ENCODE data around the gene ATP1B3. TPM values are rescaled to one million over a fixed set of nuclear protein-coding genes. Genes with fewer than 3 reads are reported as not detected.

Gene ATP1B3
- total RNA-seq, 1 experiment from 2014 or later, result 250 TPM

DNA sequence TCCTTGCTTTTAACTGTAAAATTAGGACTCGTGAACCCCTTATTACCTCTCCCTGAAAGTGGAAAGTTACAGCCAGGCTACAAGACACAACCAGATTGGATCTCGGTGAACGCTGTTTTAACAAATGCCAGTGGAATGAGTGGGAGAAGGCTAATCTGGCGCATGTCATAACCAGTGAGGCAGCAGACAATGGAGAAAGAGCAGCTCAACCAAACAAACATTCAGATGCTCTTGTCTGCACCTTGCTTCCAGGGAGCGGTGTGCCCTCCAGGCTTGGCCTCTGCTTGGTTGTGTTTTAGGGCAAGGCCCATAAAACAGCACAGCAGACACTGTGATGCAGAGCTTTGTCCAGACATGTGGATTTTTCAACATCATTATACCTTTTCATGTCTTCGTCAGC is 45.9 kb upstream of the ATP1B3 start:
- Histone ChIP-seq H4K8ac (replicated peaks; ENCODE audit: insufficient read length, low read depth, low read length) (no peak overlapping the region), H4K91ac (ENCODE audit: insufficient read length, low read depth, low read length) (no peak overlapping the region), H3K18ac (ENCODE audit: insufficient read length, low read depth, low read length) (no peak overlapping the region), H3T11ph (ENCODE audit: low read length) (no peak overlapping the region), H2BK120ac (ENCODE audit: low read depth, low read length, poor library complexity, severe bottlenecking) (no peak overlapping the region), H2BK20ac (ENCODE audit: low read depth, low read length, poor library complexity, severe bottlenecking) (no peak overlapping the region), H2AK5ac (ENCODE audit: insufficient read length, low read length) (no peak overlapping the region), H2BK15ac (ENCODE audit: low read depth, low read length) (no peak overlapping the region), H3K23ac (ENCODE audit: insufficient read length, low read depth, low read length) (no peak overlapping the region), H3K9me3 (ENCODE audit: control insufficient read depth, low read depth, low read length) (no peaks in the 10 kb centered on the region), H3K79me2 (ENCODE audit: insufficient read depth, low read length) (no peaks in the 10 kb centered on the region), H3K27me3 (ENCODE audit: insufficient read depth, low read length) (no peaks in the 10 kb centered on the region), H3K79me1 (ENCODE audit: insufficient read depth, low read depth, low read length, poor library complexity, severe bottlenecking) (no peaks in the 10 kb centered on the region), H4K20me1 (ENCODE audit: control insufficient read depth, insufficient read depth, insufficient read length) (no peaks in the 10 kb centered on the region), H3K56ac (ENCODE audit: insufficient read length, low read depth, low read length) (no peak overlapping the region), H3K23me2 (ENCODE audit: insufficient read length, low read depth, low read length, poor library complexity, severe bottlenecking) (no peaks in the 10 kb centered on the region), H2AFZ (ENCODE audit: low read length) (no peak overlapping the region), H3K27ac (ENCODE audit: insufficient read length, low read depth, low read length) (no peak overlapping the region), H4K5ac (ENCODE audit: insufficient read length, low read depth, low read length) (no peak overlapping the region), H3K4me2 (ENCODE audit: insufficient read depth, insufficient read length, low read length) (no peak overlapping the region), H3K4me1 (ENCODE audit: insufficient read depth, low read length) (no peaks in the 10 kb centered on the region), H2BK5ac (ENCODE audit: insufficient read length, low read length) (no peak overlapping the region), H3K9ac (ENCODE audit: extremely low read depth, insufficient read length, low read length) (no peak overlapping the region), H3K14ac (ENCODE audit: insufficient read depth, low read length) (no peak overlapping the region), H2BK12ac (ENCODE audit: insufficient read length, low read depth, low read length) (no peak overlapping the region), H3K4ac (ENCODE audit: low read depth, low read length) (no peak overlapping the region)
- peaks cover 0 to 3% of the 10 kb centered on the region in 2 experiments; a peak in 1 of 5 replicates for H3K9me3 Mint-ChIP-seq
- no peaks in the 10 kb centered on the region; the same call in 1 of the 2 replicates for H3K27me3 Mint-ChIP-seq (ENCODE audit: low read depth)
- no peak overlapping the region for H3K4me3 Mint-ChIP-seq
- DNase-seq, result no peak
- H3K36me3 Mint-ChIP-seq (ENCODE audit: insufficient read depth in 1 of 3, low read depth in 3 of 3), result peaks cover 0 to 6% (median 0%) of the 10 kb centered on the region in 3 experiments; a peak in 2 of 7 replicates
- no peak for TF ChIP-seq CTCF (conservative IDR thresholded peaks at IDR 0.05)
- H3K27ac Mint-ChIP-seq, result no peak overlapping the region
- WGBS (ENCODE audit: extremely low coverage, insufficient read length, low lambda C conversion rate), result no CpG with 5 or more reads among the region's 6 CpGs
- peaks cover 28 to 35% of the 10 kb centered on the region in 2 experiments for H3K4me1 Mint-ChIP-seq

All from H9 (cell line).